Measurements from ENCODE around the gene ZNF787. TPM values are rescaled to one million over a fixed set of nuclear protein-coding genes. Genes with fewer than 3 reads are reported as not detected.

ZNF787 gene
- total RNA-seq, 1 experiment from 2014 or later = 51.0 TPM

GRCh38 chr19:56053596-56053995, 67.5 kb downstream of the ZNF787 start:
- intact Hi-C loops (cut with micrococcal nuclease; ENCODE audit: unreplicated experiment) = no loop called here
- H3K36me3 ChIP-seq (ENCODE audit: insufficient read depth, low read length, poor library complexity, severe bottlenecking) = no peaks in the 10 kb centered on the region
- H3K27ac ChIP-seq (ENCODE audit: low read depth, low read length, poor library complexity, severe bottlenecking) = no peak overlapping the region
- DNase-seq (ENCODE audit: low spot score) = no peak
- no peaks in the 10 kb centered on the region for H3K9me3 ChIP-seq (ENCODE audit: low read depth, low read length, poor library complexity, severe bottlenecking)
- peaks cover 13% of the 10 kb centered on the region for H3K27me3 ChIP-seq (replicated peaks; ENCODE audit: insufficient read depth, low read depth, low read length, poor library complexity)
- BruUV-seq (replicated peaks) = no TSS peak
- no peak for TF ChIP-seq EZH2 (IDR thresholded peaks at IDR 0.05; ENCODE audit: borderline replicate concordance, low read depth, low read length, poor library complexity, severe bottlenecking)
- TF ChIP-seq CTCF (conservative IDR thresholded peaks at IDR 0.05; ENCODE audit: low read depth, low read length) = no peak
- no peaks in the 10 kb centered on the region for H3K4me1 ChIP-seq (ENCODE audit: insufficient read depth, low read length, poor library complexity, severe bottlenecking)
- ChIA-PET POLR2A (ENCODE audit: low non-redundant PET) (no interaction called here), CTCF (no interaction called here)
- no peak overlapping the region for H3K4me3 ChIP-seq (ENCODE audit: low read depth, low read length, poor library complexity, severe bottlenecking)

Other genes with a start within 250 kb of the ZNF787 start
- gene NLRP13, start 189.0 kb downstream of the ZNF787 start, total RNA-seq (2021) = not detected in 2 replicates
- not detected in 2 replicates for gene NLRP8, start 173.5 kb downstream of the ZNF787 start, total RNA-seq (2021)
- not detected in 2 replicates for gene NLRP5, start 134.5 kb downstream of the ZNF787 start, total RNA-seq (2021)
- gene ZNF444, start 20.0 kb upstream of the ZNF787 start, total RNA-seq (2021) = 44.2 and 45.3 TPM in 2 replicates
- not detected in 2 replicates for gene GALP, start 54.7 kb upstream of the ZNF787 start, total RNA-seq (2021)
- not detected in 2 replicates for gene ZSCAN5B, start 76.5 kb upstream of the ZNF787 start, total RNA-seq (2021)
- gene ZSCAN5C, start 81.0 kb upstream of the ZNF787 start, total RNA-seq (2021) = not detected in 2 replicates
- not detected in 2 replicates for gene EDDM13, start 151.5 kb upstream of the ZNF787 start, total RNA-seq (2021)
- 15.5 and 18.8 TPM in 2 replicates for gene ZSCAN5A, start 193.5 kb upstream of the ZNF787 start, total RNA-seq (2021)